NCI-H2171 treated with DMSO at 0.1 percent for 48 hours (cell line): ENCODE data around the gene C15orf61.

ENCODE experiments used
- DNase-seq: peaks from one replicate; lab custom pipeline; 2025; lab: John Stamatoyannopoulos, UW

C15orf61 gene

GRCh38 chr15:67521029-67521782 is at the start of gene C15orf61:
Gene C15orf61 (plus strand): TSS chr15:67521131. CDS start chr15:67521249, 118 bp downstream.
- DNase-seq: peak; percentile 81

DNA sequence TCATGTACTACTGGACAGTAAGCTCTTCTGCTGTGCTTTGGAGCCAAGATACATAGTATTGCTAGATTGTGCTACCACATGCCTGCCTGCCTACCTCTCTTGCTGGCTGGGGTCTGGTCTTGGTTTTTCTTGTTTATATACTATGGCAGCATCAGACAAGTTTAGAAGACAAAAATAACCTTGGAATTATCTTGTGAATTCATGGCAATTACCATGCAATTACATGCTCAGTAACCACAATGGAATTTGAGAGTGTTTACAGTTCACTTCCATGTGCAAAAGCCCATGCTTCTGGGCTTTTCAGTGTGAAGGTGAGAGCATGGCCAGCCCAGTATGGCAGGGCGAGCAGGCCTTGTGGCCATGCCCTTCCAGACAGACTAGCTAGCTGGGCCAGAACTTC is 48.0 kb upstream of the C15orf61 start:
- DNase-seq: no peak

GRCh38 chr15:67474405-67475110 is 46.4 kb upstream of the C15orf61 start:
- no peak for DNase-seq

GRCh38 chr15:67479781-67480505 is 41.0 kb upstream of the C15orf61 start:
- no peak for DNase-seq

DNA sequence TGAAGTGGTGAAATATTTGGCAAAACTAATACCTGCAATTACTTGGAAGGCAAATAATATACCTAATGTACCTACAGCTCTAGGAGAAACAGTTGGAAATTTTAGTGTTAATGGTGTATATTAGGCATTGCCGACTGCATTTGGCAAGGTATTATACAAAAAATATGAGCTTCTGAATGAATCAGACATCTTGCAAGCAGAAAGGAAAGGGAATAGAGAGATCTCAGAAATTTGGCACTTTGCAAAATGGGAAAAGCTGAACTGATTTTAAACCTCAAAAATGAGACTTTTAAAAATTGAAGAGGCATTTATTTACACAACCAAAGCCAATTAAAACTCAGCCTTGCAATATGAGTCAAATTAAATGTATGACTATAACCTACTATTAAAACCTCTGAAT is 40.2 kb upstream of the C15orf61 start:
- DNase-seq: no peak

- no peak for DNase-seq
Measured at GRCh38 chr15:67481680-67482079, 39.3 kb upstream of the C15orf61 start.

GRCh38 chr15:67495585-67495984 is 25.3 kb upstream of the C15orf61 start:
- no peak for DNase-seq

DNA sequence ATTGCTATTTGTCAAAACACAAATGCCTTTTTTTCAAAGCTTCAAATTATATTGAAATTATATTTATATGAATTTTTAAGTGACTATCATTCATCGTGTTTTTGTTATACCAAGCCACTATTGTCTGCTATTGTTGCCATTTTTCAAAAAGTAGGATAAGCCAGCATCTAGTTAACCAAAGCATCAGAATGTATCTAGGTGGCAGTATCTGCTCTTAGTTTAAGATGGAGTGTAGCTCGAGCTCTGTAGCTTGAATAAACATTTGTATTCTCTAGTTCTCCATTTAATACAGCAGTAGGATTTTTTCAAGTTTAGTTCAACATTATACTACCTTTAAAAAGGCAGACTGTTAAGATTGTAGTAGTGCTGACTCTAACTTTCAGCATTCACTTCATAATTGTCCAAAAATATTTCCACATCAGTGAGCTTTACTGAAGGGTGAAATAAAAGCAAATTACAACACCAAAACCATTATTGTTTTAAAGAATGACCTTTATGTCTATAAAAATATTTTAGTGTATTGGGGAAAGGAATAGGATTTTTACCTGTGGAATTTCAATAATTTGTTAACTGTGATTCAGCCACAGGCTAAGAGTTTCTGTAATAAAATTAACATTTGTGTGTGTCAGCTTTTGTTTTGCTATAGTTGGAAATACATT is 19.6 kb upstream of the C15orf61 start:
- DNase-seq: peak; percentile 22

DNA sequence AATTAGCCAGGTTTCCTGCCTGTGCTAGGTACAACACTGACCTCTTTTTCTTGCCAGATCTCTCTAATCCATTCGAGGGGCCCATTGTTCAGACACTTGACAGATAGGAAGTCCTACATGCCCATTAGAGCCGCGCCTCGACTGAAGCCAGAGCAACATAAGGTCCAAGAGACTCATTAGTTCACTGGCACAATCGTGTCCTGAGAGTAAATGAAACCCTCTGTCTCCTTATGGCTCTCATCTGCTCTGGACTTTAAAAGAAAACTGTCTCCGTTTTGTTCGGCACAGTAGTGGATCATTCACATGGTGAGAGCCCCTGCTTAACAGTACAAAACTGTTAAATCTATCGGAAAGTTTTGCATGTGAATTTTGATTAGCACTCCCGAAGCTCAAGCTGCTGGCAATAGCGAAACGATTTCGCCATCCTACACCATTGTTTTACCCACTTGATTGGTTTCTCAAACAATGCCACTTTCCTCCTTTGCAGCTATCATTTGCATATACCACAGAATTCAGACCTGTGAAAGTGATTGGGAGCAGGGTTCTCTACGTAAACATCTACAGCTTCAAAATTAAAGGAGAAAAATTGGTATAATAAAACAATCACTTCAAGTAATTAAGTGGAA is 19.0 kb upstream of the C15orf61 start:
- no peak for DNase-seq

DNA sequence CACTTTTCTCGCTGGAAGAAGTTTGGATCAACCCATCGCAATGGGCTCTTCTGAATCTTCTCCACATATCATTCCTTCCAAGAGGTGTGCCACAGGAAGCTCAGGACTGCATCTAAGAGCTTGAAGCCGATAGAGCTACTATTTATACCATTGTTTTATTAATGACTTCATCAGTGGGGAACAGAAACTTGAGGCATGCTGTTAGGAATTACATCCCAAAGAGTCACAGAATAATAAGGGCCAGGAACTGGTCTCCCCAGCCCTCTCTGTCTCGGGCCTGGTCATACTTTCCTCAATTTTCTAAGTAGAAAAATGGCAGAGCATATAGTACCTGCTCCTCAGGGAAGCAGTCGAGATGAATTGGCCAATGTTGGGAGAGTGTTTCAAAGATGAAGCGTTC is 16.9 kb upstream of the C15orf61 start:
- no peak for DNase-seq

DNA sequence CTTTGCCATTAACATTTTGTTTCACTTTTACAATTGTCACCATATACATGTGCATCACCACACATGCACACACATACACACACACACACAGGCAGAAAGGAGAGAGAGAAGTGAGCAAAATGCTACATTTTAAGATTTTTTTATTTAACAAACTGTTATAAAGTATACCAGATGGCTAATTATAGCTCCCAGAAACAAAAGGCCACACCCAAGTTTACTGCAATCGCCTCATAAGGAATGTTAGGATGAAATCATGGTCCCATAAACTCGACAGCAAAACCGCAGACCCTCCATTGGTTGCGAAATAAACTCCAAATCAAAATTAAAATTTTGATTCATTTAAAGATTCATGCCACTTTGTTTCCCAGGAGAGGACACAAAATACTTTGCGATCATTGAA is 16.1 kb upstream of the C15orf61 start:
- no peak for DNase-seq

DNA sequence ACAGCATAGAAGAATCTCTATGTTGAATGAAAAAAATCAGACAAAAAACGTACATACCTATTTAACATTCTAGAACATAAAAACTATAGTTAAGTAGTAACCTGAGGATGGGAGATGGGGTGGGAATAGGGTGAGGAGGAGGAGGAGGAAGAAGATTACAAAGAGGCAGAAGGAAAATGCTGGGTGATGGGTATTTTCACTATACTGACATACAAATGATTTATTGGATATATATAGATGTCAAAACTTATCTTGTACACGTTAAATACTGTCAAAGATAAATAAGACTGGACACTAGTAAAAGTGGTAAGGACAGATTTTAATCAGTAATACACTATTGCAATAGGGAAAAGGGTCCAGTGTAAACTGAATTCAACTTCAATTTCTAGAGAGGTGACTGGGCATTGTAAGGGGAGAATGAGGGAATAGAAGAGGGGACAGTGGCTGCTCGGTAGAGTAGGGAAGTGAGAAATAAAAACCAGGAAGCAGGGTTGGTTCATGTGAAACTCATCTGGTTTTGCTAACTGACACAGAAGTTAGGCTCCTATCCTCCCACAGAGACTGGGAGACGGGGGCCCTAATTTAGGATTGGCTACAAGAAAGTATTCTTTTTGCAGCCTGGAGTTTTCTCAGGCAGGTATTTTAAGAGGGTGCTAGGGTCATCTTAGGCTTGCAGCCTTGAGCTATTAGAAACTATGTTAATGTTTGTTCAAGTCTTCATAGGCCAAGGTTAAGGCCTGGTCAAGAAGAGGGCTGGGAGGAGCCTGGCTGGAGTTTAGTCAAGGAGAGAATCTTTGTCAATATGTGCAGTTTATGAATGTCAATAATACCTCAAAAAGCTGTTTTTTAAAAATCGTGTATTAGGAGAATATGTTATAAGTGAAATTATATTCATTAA is 15.0 kb upstream of the C15orf61 start:
- no peak for DNase-seq

GRCh38 chr15:67506775-67507747 is 13.9 kb upstream of the C15orf61 start:
- DNase-seq: no peak

GRCh38 chr15:67508407-67508806 is 12.5 kb upstream of the C15orf61 start:
- DNase-seq: no peak

- no peak for DNase-seq
Measured at GRCh38 chr15:67509918-67510317, 11.0 kb upstream of the C15orf61 start.

DNA sequence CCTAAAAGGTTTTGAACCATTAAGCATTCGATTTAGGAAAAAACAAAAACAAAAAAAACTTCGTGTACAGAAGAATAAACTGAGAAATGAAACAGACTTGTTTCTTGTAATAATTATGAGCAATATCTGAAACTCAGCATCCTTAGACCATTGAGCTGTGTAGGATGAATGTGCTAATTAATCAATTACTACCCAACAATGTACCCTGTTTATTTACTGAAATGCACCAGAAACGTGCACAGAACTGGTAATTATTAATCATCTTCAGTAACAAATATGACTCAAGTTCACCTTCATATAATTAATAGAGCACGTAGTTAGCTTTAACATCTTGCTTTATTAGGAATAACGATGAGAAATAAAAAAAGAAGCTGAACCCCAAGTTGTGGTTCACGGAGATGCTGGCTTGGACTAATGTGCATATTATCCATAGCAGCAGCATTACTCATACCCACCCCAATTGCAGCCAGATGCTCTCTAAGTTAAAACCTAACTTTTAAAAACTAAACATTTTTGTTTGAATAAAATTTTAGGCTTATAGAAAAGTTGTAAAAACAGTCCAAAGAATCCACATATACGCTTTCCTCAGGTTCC is 10.2 kb upstream of the C15orf61 start:
- no peak for DNase-seq

GRCh38 chr15:67511606-67512005 is 9.3 kb upstream of the C15orf61 start:
- DNase-seq: no peak

DNA sequence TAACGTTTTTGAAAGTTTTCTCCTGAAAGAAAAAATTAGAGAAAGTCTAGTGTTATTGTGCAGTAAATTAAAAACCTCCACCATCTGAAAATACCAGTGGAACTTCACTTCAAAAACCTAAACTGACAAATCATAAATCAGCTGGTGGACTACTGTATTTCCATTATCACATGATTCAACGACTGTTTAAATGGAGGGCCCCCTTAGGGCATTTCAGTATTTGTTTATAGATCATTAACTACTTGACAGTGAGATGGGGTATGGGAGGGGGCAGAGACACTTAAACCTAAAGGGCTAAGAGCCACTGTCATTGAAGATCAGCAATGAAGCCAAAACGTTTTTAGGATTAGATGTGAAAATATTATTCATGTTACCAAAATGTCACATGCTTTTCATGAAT is 8.8 kb upstream of the C15orf61 start:
- no peak for DNase-seq
